Glomerular visceral epithelial cell (primary cell): ENCODE results near the gene NTSR2.

Experiments used
- DNase-seq: peaks from one replicate; pipeline ENCODE4 v3.0.0-alpha.2; 2016; ENCODE audit errors: extremely low spot score

The NTSR2 gene

GRCh38 chr2:11699686-11700670 lies 30.0 kb upstream of the NTSR2 start:
- no peak for DNase-seq

- peak; percentile 56 for DNase-seq
These were observed 28.3 kb upstream of the NTSR2 start for GRCh38 chr2:11698009-11698922.

DNA sequence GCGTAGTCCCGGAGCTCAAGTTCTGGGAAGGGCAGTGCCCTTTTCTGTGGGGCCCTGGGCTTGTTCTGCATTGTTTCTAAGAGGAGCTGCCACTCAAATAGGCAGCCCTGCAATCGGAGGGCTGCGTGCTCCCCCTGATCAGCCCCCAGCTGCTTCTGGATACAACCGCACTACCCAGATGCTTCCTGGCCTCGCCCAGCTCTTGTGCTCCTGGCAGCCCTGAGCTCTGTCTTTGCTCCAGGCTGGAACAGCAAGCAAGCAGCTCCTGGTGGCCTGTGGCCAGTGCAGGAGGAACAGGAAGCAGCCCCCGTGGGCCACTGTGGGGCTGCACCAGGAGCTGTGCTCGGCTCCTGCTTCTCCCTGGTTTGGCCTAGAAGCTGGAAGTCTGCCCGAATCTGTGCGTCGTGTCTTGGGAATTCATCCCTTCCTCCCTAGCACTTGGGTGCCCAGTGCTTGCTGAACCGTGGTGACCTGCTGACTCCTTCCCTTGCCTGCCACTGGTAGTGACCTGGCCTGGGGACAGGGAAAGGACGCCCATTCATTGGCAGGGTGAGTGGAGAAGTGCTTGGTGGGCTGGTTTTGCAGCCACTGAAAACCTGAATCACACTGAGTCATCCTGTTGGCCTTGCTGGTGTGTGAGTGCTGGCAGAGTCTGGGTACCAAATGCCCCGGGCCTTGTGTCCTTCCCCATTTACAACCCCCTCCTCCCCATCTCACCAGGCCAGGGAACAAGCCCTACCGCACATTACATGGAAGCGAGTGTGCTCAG lies 27.3 kb upstream of the NTSR2 start:
- peak; percentile 91 for DNase-seq

GRCh38 chr2:11696736-11697102 lies 26.7 kb upstream of the NTSR2 start:
- no peak for DNase-seq

- no peak for DNase-seq
These were observed 25.6 kb upstream of the NTSR2 start for GRCh38 chr2:11695576-11695975.

- peak; percentile 58 for DNase-seq
These were observed 23.0 kb upstream of the NTSR2 start for GRCh38 chr2:11692966-11693521.

- no peak for DNase-seq
These were observed 21.2 kb upstream of the NTSR2 start for GRCh38 chr2:11691076-11691660.

DNA sequence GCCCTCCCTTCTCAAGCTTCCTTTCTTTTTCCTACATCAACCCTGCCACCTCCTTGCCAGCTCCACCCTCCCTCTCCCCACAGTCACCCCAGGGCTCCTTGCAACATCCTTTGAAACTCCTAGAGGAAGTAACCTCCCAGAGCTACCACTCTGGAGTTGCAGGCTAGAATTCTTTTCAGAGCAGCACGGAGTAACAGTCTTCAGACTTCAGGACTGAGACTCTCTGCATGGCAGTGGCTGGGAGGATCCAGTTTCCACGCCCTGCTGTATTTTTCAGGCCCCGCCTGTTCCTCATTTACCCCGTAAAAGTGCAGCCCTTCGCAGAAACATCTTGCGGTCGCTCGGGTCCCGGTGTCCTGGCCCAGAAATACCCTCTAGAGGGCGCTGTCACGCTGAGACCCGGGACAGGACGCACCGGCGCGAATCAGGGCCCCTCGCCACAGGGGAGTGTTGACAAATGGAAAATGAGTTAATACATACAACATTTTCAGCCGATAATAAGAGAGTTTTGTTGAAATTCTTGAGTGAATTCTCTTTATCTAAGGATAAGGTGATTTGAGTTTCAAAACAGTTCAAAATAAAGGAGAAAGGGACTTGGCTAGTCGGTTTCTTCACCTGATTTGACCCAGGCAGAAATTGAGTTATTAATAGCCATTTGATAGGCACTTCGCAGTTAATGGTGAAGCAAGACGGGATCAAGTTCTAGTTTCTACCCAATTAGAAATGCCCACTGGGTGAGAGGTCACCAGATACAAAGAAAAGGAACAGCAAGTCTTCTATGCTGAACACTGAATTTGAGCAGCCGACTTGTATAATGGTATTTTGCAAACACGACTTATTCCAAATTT lies 18.5 kb upstream of the NTSR2 start:
- peak; percentile 68 for DNase-seq

DNA sequence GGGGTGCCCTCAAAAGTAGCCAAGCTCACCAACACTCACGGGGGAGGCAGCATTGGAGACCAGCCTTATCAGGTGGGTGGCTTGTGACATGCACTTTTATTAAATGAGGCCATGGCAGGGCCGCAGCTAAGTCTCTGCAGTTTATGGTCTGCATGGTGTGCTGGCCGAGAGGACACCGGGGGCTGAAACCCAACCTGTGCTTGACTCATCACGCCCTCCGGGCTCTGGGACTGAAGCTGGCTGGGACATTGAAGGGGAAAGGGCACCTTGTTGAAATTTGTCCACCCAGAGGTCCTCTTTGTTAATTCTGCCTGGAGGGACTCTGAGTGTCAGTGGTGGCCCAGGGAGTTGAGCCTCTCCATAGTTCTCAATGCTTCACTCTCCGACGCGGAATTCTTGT lies 17.7 kb upstream of the NTSR2 start:
- no peak for DNase-seq

DNA sequence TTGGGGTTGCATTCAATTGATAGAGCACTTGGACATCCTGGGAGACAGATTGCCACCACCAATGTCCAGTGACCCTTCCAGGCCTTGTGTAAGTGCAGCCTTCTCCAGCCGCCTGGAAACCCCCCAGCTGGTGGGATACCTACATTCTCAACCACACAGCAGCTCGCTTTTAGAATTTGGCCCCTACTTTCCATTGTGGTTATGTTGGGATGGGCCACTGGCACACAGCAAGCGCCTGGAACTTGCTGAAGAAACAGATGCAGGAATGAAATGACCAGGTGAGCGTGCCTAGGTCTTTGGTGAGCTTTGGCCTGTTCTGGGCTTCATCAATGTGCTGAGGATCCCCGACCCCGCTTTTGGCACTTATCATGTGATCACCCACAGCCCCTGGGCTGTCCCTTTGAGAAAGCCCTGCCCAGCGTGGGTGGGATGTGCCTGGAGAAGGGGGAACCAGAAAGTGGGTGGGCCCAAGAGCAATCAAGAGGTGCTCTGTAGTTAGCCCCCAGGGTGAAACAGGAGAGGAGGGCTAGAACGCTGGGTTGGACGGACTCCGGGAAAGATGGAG lies 16.0 kb upstream of the NTSR2 start:
- no peak for DNase-seq

DNA sequence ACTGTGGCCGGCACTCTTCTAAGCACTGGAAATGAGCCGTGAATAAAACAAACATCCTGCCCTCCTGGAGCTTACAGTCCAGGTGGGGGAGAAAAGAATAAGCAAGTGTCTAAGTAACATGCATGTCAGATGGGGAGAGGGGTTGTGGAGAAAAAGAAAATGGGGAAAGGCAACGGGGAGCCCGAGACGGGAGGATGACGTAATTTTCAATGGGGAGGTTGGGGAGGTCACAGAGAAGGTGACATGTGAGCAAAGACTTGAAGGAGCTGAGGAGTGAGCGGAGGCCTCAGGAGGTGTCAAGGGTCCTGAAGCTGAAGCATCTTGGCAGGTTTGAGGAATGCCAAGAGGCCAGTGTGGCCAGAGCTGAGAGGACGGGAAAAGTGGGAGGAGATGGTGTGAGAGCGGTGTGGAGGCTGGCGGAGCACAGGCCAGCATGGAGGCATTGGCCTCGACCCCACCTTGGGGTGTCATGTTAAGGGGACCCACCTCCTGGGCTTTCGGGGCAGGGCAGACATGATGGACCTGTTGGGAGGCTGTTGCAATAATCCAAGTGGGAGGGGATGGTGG lies 15.0 kb upstream of the NTSR2 start:
- DNase-seq, result no peak

GRCh38 chr2:11683966-11684365 lies 14.0 kb upstream of the NTSR2 start:
- DNase-seq, result no peak

- no peak for DNase-seq
These were observed 13.5 kb upstream of the NTSR2 start for GRCh38 chr2:11683476-11683875.

DNA sequence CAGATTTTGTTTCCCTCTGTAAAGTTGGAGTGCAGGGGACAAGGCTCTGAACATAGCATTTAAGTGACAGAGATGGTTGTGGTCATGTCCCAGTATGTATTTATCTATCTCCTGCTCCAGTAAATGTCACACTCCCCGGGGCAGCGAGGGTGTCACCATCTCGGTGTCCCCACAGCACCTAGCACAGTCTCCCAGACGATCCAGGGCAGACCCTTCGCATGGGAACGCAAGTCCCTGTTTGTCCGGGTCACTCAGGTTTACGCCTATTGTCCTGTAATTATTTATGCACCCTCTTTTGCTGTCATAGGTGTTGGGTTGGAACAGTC lies 12.6 kb upstream of the NTSR2 start:
- no peak for DNase-seq

- peak; percentile 12 for DNase-seq
These were observed 12.0 kb upstream of the NTSR2 start for GRCh38 chr2:11681722-11682589.

GRCh38 chr2:11680901-11681721 lies 11.1 kb upstream of the NTSR2 start:
- DNase-seq, result no peak

DNA sequence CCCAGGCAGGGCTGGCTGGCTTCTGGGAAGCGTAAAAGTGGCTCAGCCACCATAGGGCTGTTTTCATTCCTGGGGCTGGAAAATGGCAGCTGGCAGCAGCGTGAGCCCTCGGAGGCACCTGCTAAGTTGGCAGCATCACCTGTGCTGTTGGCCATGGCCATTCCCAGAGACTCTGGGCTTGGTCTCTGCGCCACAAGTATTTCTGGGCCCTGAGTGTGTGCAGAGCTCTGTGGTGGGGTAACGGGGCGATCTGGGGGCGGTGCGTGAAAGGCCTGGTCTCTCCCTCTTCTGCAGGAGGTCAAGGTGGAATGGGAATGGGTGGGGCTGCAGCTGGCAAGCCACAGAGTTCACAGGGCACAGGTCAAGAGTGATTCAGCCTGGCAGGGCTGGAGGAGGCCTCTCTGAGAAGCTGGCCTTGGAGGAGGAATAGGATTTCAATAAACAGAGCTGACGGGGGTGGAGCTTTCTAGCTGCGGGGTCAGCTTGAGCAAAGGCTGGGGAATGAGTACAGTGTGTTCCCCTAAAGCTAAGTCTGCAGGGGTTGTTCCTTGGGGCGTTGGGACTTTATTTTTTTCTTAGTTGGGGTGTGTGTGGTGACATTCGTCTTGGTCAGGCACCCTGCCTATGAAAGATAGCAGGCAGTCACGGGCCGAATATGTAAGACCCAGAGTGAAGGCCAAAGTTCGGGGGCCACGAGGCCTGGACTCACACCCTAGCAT lies 10.3 kb upstream of the NTSR2 start:
- DNase-seq, result no peak
